ENCODE results near the gene NHLRC2. TPM values are rescaled to one million over a fixed set of nuclear protein-coding genes. Genes with fewer than 3 reads are reported as not detected.

Gene NHLRC2
- total and polyA plus RNA-seq, 2 of the 13 experiments (the other 11 are each of a cell fraction or from before 2014, with no cell fraction given): 7.6 to 12.7 TPM

DNA sequence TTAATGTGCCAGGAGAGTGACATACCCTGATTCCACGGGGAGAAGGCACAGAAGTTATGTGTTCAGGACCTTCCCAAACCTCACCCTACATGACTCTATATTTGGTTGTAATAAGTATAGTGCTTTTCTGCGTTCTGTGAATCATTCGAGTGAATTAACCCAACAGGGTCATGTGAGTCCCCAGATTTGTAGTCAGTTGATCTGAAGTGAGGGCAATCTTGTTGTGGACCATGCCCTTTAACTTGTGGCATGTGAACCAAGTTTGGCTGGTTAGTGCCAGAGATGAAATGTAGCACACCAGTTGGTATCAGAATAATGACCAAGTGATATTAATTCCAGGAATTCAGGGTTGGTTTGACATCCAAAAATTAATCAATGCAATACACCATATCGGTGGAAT lies 70.2 kb downstream of the NHLRC2 start:
- no peak overlapping the region for H3K27ac ChIP-seq (ENCODE audit: extremely low read length, insufficient read depth, low read length)
- H3K4me1 ChIP-seq (ENCODE audit: insufficient read depth, low read length): no peaks in the 10 kb centered on the region
- no peak for ATAC-seq
- no peak overlapping the region for H3K4me2 ChIP-seq (ENCODE audit: low read depth, low read length)
- H3K36me3 ChIP-seq (replicated peaks in 1 of 2; ENCODE audit: control insufficient read depth in 1 of 2, insufficient read depth in 2 of 2, low read length in 2 of 2): no peaks in the 10 kb centered on the region
- H3K9ac ChIP-seq (ENCODE audit: insufficient read depth, low read depth, low read length): no peak overlapping the region
- no peaks in the 10 kb centered on the region for H3K79me2 ChIP-seq (ENCODE audit: insufficient read depth, low read length)
- ChIA-PET POLR2A (no interaction called here), CTCF (ENCODE audit: low intra/inter-chr PET ratio, low total read pairs) (no interaction called here)
- intact Hi-C loops (cut with micrococcal nuclease; ENCODE audit: unreplicated experiment): no loop called here
- no TSS peak for BruUV-seq (replicated peaks)
- TF ChIP-seq ZNF207 (IDR thresholded peaks at IDR 0.05; ENCODE audit: borderline replicate concordance) (no peak), ZNF30 (CRISPR knock-in tag; IDR thresholded peaks at IDR 0.05) (no peak), ZNF740 (CRISPR knock-in tag; IDR thresholded peaks at IDR 0.05) (no peak), TFE3 (CRISPR knock-in tag; IDR thresholded peaks at IDR 0.05) (no peak), KLF16 (CRISPR knock-in tag; IDR thresholded peaks at IDR 0.05) (no peak)
- DNase-seq (ENCODE audit: low spot score): no peak
- FAIRE-seq: no peak
- H4K20me1 ChIP-seq (ENCODE audit: insufficient read depth, low read length): no peaks in the 10 kb centered on the region
- peaks cover 0 to 2% of the 10 kb centered on the region in 2 experiments; a peak in 1 of 5 replicates for H3K27me3 ChIP-seq (ENCODE audit: control insufficient read depth in 1 of 2, insufficient read depth in 2 of 2, low read length in 2 of 2)
- H3K4me3 ChIP-seq (replicated peaks in 1 of 3; ENCODE audit: insufficient read depth in 1 of 3, low read depth in 2 of 3, low read length in 3 of 3): no peak overlapping the region
- no peak overlapping the region for H2AFZ ChIP-seq (ENCODE audit: low read length)
- WGBS (ENCODE audit: low lambda C conversion rate): 11% methylated on average over 4 of the region's 4 CpGs
- H3K9me3 ChIP-seq (ENCODE audit: low read length): no peaks in the 10 kb centered on the region
- in situ Hi-C loops (cut with HindIII; ENCODE audit: extremely low pct_ligation_motif_present, low pct_unique_long_range_greater_than_20kb): no loop called here

DNA sequence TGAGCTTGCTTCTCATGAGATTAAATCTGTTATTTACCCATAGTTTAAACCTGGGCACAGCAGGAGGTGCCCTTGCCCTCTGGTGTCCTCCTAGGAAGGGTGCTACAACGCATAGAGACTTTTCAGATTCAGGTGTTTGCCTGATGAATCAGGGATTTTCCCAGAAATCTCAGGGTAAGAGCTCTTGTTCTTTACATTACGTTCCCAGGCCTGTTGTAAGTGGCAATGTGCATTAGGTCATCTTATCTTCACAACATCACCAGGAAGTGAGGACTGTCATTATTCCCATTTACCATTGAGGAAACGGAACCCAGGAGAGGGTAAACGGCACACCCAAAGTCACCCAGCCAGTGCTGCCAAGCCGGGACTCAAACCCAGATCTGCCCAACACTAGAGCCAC lies 73.0 kb downstream of the NHLRC2 start:
- H3K27ac ChIP-seq (ENCODE audit: extremely low read length, insufficient read depth, low read length): no peak overlapping the region
- H3K36me3 ChIP-seq (replicated peaks in 1 of 2; ENCODE audit: control insufficient read depth in 1 of 2, insufficient read depth in 2 of 2, low read length in 2 of 2): no peaks in the 10 kb centered on the region
- no peak overlapping the region for H3K4me3 ChIP-seq (replicated peaks in 1 of 3; ENCODE audit: insufficient read depth in 1 of 3, low read depth in 2 of 3, low read length in 3 of 3)
- no peaks in the 10 kb centered on the region for H3K9me3 ChIP-seq (ENCODE audit: low read length)
- FAIRE-seq (no peak), ATAC-seq (no peak), DNase-seq (ENCODE audit: low spot score) (no peak)
- H4K20me1 ChIP-seq (ENCODE audit: insufficient read depth, low read length): no peaks in the 10 kb centered on the region
- 39% methylated on average over 5 of the region's 5 CpGs for WGBS (ENCODE audit: low lambda C conversion rate)
- BruUV-seq (replicated peaks): no TSS peak
- H2AFZ ChIP-seq (ENCODE audit: low read length): no peak overlapping the region
- intact Hi-C loops (cut with micrococcal nuclease; ENCODE audit: unreplicated experiment): no loop called here
- H3K79me2 ChIP-seq (ENCODE audit: insufficient read depth, low read length): no peaks in the 10 kb centered on the region
- CTCF ChIA-PET (ENCODE audit: low intra/inter-chr PET ratio, low total read pairs): no interaction called here
- H3K27me3 ChIP-seq (ENCODE audit: control insufficient read depth in 1 of 2, insufficient read depth in 2 of 2, low read length in 2 of 2): peaks cover 0 to 3% of the 10 kb centered on the region in 2 experiments; a peak in 1 of 5 replicates
- in situ Hi-C loops (cut with HindIII; ENCODE audit: extremely low pct_ligation_motif_present, low pct_unique_long_range_greater_than_20kb): no loop called here
- no peaks in the 10 kb centered on the region for H3K4me1 ChIP-seq (ENCODE audit: insufficient read depth, low read length)
- POLR2A ChIA-PET: no interaction called here
- H3K9ac ChIP-seq (ENCODE audit: insufficient read depth, low read depth, low read length): no peak overlapping the region
- no peak overlapping the region for H3K4me2 ChIP-seq (ENCODE audit: low read depth, low read length)
- TF ChIP-seq JARID2 (CRISPR knock-in tag; IDR thresholded peaks at IDR 0.05; ENCODE audit: insufficient replicate concordance) (no peak), ARNTL (CRISPR knock-in tag; IDR thresholded peaks at IDR 0.05) (no peak), ZNF329 (CRISPR knock-in tag; IDR thresholded peaks at IDR 0.05; ENCODE audit: low read depth) (no peak), POLR2A (IDR thresholded peaks at IDR 0.05; ENCODE audit: insufficient read depth in 1 of 2, low read depth in 2 of 2, low read length in 2 of 2) (no peak)
- TF ChIP-seq, protein P1, sequence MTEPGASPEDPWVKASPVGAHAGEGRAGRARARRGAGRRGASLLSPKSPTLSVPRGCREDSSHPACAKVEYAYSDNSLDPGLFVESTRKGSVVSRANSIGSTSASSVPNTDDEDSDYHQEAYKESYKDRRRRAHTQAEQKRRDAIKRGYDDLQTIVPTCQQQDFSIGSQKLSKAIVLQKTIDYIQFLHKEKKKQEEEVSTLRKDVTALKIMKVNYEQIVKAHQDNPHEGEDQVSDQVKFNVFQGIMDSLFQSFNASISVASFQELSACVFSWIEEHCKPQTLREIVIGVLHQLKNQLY (CRISPR knock-in tag; IDR thresholded peaks at IDR 0.05): no peak
- TF ChIP-seq, protein P2, sequence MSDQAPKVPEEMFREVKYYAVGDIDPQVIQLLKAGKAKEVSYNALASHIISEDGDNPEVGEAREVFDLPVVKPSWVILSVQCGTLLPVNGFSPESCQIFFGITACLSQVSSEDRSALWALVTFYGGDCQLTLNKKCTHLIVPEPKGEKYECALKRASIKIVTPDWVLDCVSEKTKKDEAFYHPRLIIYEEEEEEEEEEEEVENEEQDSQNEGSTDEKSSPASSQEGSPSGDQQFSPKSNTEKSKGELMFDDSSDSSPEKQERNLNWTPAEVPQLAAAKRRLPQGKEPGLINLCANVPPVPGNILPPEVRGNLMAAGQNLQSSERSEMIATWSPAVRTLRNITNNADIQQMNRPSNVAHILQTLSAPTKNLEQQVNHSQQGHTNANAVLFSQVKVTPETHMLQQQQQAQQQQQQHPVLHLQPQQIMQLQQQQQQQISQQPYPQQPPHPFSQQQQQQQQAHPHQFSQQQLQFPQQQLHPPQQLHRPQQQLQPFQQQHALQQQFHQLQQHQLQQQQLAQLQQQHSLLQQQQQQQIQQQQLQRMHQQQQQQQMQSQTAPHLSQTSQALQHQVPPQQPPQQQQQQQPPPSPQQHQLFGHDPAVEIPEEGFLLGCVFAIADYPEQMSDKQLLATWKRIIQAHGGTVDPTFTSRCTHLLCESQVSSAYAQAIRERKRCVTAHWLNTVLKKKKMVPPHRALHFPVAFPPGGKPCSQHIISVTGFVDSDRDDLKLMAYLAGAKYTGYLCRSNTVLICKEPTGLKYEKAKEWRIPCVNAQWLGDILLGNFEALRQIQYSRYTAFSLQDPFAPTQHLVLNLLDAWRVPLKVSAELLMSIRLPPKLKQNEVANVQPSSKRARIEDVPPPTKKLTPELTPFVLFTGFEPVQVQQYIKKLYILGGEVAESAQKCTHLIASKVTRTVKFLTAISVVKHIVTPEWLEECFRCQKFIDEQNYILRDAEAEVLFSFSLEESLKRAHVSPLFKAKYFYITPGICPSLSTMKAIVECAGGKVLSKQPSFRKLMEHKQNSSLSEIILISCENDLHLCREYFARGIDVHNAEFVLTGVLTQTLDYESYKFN (CRISPR knock-in tag; conservative IDR thresholded peaks at IDR 0.05): no peak
